Breast epithelium (tissue), 4 donors: ENCODE measurements around the gene FLAD1. TPM values are rescaled to one million over a fixed set of nuclear protein-coding genes. Genes with fewer than 3 reads are reported as not detected.

Experiments
- DNase-seq, 2 donors: peaks; one replicate each; pipeline ENCODE4 v3.0.0-alpha.2; 2019; ENCODE audit warnings: low spot score in 2 of 2
- H3K27ac ChIP-seq, 2 donors: fragments of 200-600 bp; sonication (generic) in 1 of 2; one replicate each; pipeline ENCODE4 v1.5.1; 2016 to 2019; ENCODE audit warnings: mild to moderate bottlenecking in 1 of 2
- H3K27me3 ChIP-seq, 2 donors: fragments of 200-600 bp; sonication (generic) in 1 of 2; one replicate each; pipeline versions ENCODE4 v1.5.1 to v1.6.0; 2017 to 2019; ENCODE audit warnings: control low read depth in 1 of 2, mild to moderate bottlenecking in 1 of 2
- H3K36me3 ChIP-seq: fragments of 200-600 bp; one replicate; pipeline ENCODE4 v1.5.1; 2019
- H3K4me1 ChIP-seq, 2 donors: fragments of 200-600 bp; sonication (generic); one replicate each; pipeline ENCODE4 v1.5.1; 2016 to 2019; ENCODE audit warnings: control low read depth in 1 of 2
- H3K4me3 ChIP-seq, 3 donors: fragments of 200-600 bp; sonication (generic); 1 replicate in 2 of 3; 2 replicates in 1 of 3; pipeline ENCODE4 v1.5.1; 2016 to 2019; ENCODE audit warnings: mild to moderate bottlenecking in 3 of 3, moderate library complexity in 2 of 3
- H3K9me3 ChIP-seq, 2 donors: fragments of 200-600 bp; sonication (generic) in 1 of 2; one replicate each; pipeline ENCODE4 v1.5.1; 2016 to 2019; ENCODE audit warnings: control low read depth in 1 of 2
- CTCF ChIP-seq, 3 donors: fragments of 450-650 bp; IDR thresholded peaks; one replicate each; pipeline ENCODE4 v1.5.1; 2016 to 2017; ENCODE audit warnings: antibody characterized with exemption in 3 of 3, mild to moderate bottlenecking in 3 of 3, moderate library complexity in 3 of 3
- POLR2A ChIP-seq: fragments of 450-650 bp; IDR thresholded peaks from one replicate; pipeline ENCODE4 v1.6.1; 2016; ENCODE audit warnings: antibody characterized with exemption, mild to moderate bottlenecking, moderate library complexity
- POLR2AphosphoS5 ChIP-seq, 3 donors: sonication (generic); formaldehyde crosslinking; IDR thresholded peaks; one replicate each; pipeline ENCODE4 v1.6.1; 2017; ENCODE audit warnings: antibody characterized with exemption in 3 of 3
- intact Hi-C: fragments of 100-400 bp; cut with DNase I; formaldehyde crosslinking; loops from one replicate; pipeline ENCODE4 v1.15.1; 2023; ENCODE audit warnings: low total_unique reads
- total RNA-seq, 3 donors: library from RNA; depleted of rRNA; stranded (reverse); fragments of >200 nt; gene quantifications; one replicate each; pipeline ENCODE4 v1.1.0, GENCODE V29; 2016

FLAD1 gene
- total RNA-seq, 3 donors from 2014 or later, result 27.0 to 42.7 (median 39.3) TPM

DNA sequence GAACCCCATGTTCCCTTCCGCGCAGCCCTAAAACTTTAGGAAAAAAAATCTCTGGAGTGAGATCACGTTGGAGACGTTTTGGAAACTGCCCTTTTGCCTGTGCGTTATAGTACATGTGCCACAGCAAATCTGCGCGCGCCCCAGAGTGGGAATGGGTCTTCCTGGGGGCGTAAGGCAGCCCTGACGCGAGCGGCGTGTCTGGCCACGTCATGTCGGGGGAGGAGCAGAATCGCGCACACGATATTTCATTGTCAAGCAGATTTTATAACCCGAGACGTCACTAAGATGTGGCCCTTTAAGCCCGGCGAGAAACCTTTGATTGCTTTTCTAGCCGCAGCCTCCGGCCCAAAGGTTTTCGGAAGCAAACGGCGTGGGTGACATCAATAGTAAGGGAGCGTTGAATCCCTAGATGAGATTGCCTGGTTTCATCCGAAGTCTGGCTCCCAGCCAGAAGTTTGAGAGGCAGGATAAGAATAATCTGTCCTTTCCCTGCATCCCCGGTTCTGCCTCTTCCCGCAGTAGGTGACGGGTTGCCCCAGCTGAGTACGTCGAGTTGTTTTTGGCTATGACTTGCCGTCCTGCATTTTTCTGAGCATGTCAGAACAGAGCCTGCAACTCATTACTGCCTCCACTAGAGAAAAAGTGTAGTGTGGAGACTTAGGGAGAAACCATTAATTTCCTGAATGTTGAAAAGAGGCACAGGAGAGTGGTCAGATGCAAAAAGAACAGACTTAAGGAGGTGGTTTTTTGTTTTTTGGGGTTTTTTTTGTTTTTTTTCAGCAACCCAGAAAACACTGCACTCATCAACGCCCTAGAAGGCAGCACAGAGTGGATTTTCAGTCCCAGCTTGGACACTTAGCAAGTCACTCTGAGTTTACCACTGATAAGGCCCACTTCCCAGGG, 45.8 kb upstream of the FLAD1 start:
- Histone ChIP-seq H3K4me3 (peak overlapping the region; percentile 67 to 75 (median 69)), H3K4me1 (peaks cover 0 to 7% of the 10 kb centered on the region in 2 donors), H3K9me3 (no peaks in the 10 kb centered on the region), H3K27ac (peak overlapping the region; percentile 97 to 98), H3K36me3 (no peaks in the 10 kb centered on the region), H3K27me3 (no peaks in the 10 kb centered on the region)
- peak; percentile 89 to 90 for DNase-seq
- intact Hi-C loops, result loop anchor here (10.0 kb wide), 1 partner anchor 383 kb away; the partner anchor contains the start of gene UBE2Q1
- TF ChIP-seq CTCF (IDR thresholded peaks at IDR 0.05) (peak; percentile 24 to 69 (median 35)), POLR2AphosphoS5 (IDR thresholded peaks at IDR 0.05) (peak; percentile 77 to 89 (median 82)), POLR2A (no peak)

- intact Hi-C loops, result loop anchor here (10.0 kb wide), 1 partner anchor 383 kb away; the partner anchor contains the start of gene UBE2Q1
- DNase-seq, result no peak
- no peaks in the 10 kb centered on the region for H3K9me3 ChIP-seq
- H3K27ac ChIP-seq, result peak overlapping the region; percentile 97 to 98
- peak overlapping the region; percentile 67 to 75 (median 69) for H3K4me3 ChIP-seq
- peaks cover 0 to 5% of the 10 kb centered on the region in 2 donors for H3K4me1 ChIP-seq
- H3K36me3 ChIP-seq, result no peaks in the 10 kb centered on the region
- no peaks in the 10 kb centered on the region for H3K27me3 ChIP-seq
- TF ChIP-seq CTCF (IDR thresholded peaks at IDR 0.05) (no peak), POLR2AphosphoS5 (IDR thresholded peaks at IDR 0.05) (no peak), POLR2A (no peak)
Observed at GRCh38 chr1:154937988-154938386, 45.2 kb upstream of the FLAD1 start.

- DNase-seq, result no peak
- Histone ChIP-seq H3K4me3 (no peak overlapping the region), H3K9me3 (no peaks in the 10 kb centered on the region), H3K27ac (peak overlapping the region; percentile 97 to 98), H3K4me1 (peaks cover 3 to 5% of the 10 kb centered on the region in 2 donors), H3K36me3 (no peaks in the 10 kb centered on the region), H3K27me3 (no peaks in the 10 kb centered on the region)
- intact Hi-C loops, result loop anchor here (10.0 kb wide), 1 partner anchor 384 kb away; the partner anchor contains the start of gene UBE2Q1
- no peak for TF ChIP-seq POLR2A
- TF ChIP-seq POLR2AphosphoS5 (IDR thresholded peaks at IDR 0.05), result no peak
- no peak for TF ChIP-seq CTCF (IDR thresholded peaks at IDR 0.05)
Observed at GRCh38 chr1:154938604-154939399, 44.3 kb upstream of the FLAD1 start.

GRCh38 chr1:154940213-154940560, 43.0 kb upstream of the FLAD1 start:
- H3K4me1 ChIP-seq, result peaks cover 4 to 5% of the 10 kb centered on the region in 2 donors
- H3K36me3 ChIP-seq, result no peaks in the 10 kb centered on the region
- DNase-seq, result no peak
- no peaks in the 10 kb centered on the region for H3K27me3 ChIP-seq
- H3K4me3 ChIP-seq, result no peak overlapping the region
- no peaks in the 10 kb centered on the region for H3K9me3 ChIP-seq
- intact Hi-C loops, result no loop called here
- no peak for TF ChIP-seq POLR2A
- no peak for TF ChIP-seq CTCF (IDR thresholded peaks at IDR 0.05)
- no peak for TF ChIP-seq POLR2AphosphoS5 (IDR thresholded peaks at IDR 0.05)
- H3K27ac ChIP-seq, result peak overlapping the region in 1 of 2 donors; percentile 82
